H9 (cell line): Measurements from ENCODE around the gene SMAD3. TPM values are rescaled to one million over a fixed set of nuclear protein-coding genes. Genes with fewer than 3 reads are reported as not detected.

Experiments
- DNase-seq: peaks from one replicate; pipeline ENCODE4 v3.0.0-alpha.2; 2017
- H2AFZ ChIP-seq: one replicate; pipeline ENCODE4 v1.6.1; 2013; ENCODE audit warnings: mild to moderate bottlenecking, low read length, control low read depth, moderate library complexity
- H2AK5ac ChIP-seq: 2 replicates; pipeline ENCODE4 v1.6.1; 2013; ENCODE audit warnings: low read length, control low read depth, mixed read lengths; ENCODE audit not compliant: insufficient read length
- H2BK120ac ChIP-seq: one replicate; pipeline ENCODE4 v1.6.1; 2013; ENCODE audit warnings: low read depth, mild to moderate bottlenecking, low read length, control low read depth, inconsistent platforms; ENCODE audit not compliant: poor library complexity, severe bottlenecking
- H2BK12ac ChIP-seq: 2 replicates; pipeline ENCODE4 v1.6.1; 2013; ENCODE audit warnings: low read length, control low read depth, mixed read lengths, low read depth; ENCODE audit not compliant: insufficient read length
- H2BK15ac ChIP-seq: 2 replicates; pipeline ENCODE4 v1.6.1; 2013; ENCODE audit warnings: low read depth, low read length, control low read depth
- H2BK20ac ChIP-seq: one replicate; pipeline ENCODE4 v1.6.1; 2013; ENCODE audit warnings: low read depth, mild to moderate bottlenecking, low read length, control low read depth, inconsistent platforms; ENCODE audit not compliant: poor library complexity, severe bottlenecking
- H2BK5ac ChIP-seq: 2 replicates; pipeline ENCODE4 v1.6.1; 2013; ENCODE audit warnings: low read length, control low read depth, mixed read lengths; ENCODE audit not compliant: insufficient read length
- H3K14ac ChIP-seq: 2 replicates; pipeline ENCODE4 v1.6.1; 2013; ENCODE audit warnings: low read length, control low read depth; ENCODE audit not compliant: insufficient read depth
- H3K18ac ChIP-seq: 2 replicates; pipeline ENCODE4 v1.6.1; 2013; ENCODE audit warnings: low read depth, mild to moderate bottlenecking, mixed read lengths, low read length, control low read depth; ENCODE audit not compliant: insufficient read length
- H3K23ac ChIP-seq: 2 replicates; pipeline ENCODE4 v1.6.1; 2013; ENCODE audit warnings: low read length, control low read depth, mixed read lengths, low read depth; ENCODE audit not compliant: insufficient read length
- H3K23me2 ChIP-seq: 2 replicates; pipeline ENCODE4 v1.6.1; 2013; ENCODE audit warnings: low read depth, mild to moderate bottlenecking, mixed read lengths, low read length, control low read depth; ENCODE audit not compliant: insufficient read length, poor library complexity, severe bottlenecking
- H3K27ac ChIP-seq: 2 replicates; pipeline ENCODE4 v1.5.1; 2013; ENCODE audit warnings: low read length, control low read depth, mixed read lengths, low read depth; ENCODE audit not compliant: insufficient read length
- H3K27me3 ChIP-seq: 2 replicates; pipeline ENCODE4 v1.6.1; 2013; ENCODE audit warnings: low read length, control low read depth, inconsistent platforms; ENCODE audit not compliant: insufficient read depth
- H3K4ac ChIP-seq: 2 replicates; pipeline ENCODE4 v1.6.1; 2013; ENCODE audit warnings: low read depth, mild to moderate bottlenecking, control low read depth, inconsistent platforms, low read length, moderate library complexity
- H3K4me1 ChIP-seq: 2 replicates; pipeline ENCODE4 v1.6.1; 2013; ENCODE audit warnings: low read length, control low read depth, inconsistent platforms; ENCODE audit not compliant: insufficient read depth
- H3K4me2 ChIP-seq: 2 replicates; pipeline ENCODE4 v1.6.1; 2013; ENCODE audit warnings: low read length, control low read depth, mixed read lengths; ENCODE audit not compliant: insufficient read length, insufficient read depth
- H3K56ac ChIP-seq: 2 replicates; pipeline ENCODE4 v1.6.1; 2013; ENCODE audit warnings: low read depth, mild to moderate bottlenecking, mixed read lengths, low read length, control low read depth; ENCODE audit not compliant: insufficient read length
- H3K79me1 ChIP-seq: 2 replicates; pipeline ENCODE4 v1.6.1; 2013; ENCODE audit warnings: low read depth, mild to moderate bottlenecking, moderate library complexity, low read length, control low read depth, inconsistent platforms; ENCODE audit not compliant: insufficient read depth, poor library complexity, severe bottlenecking
- H3K79me2 ChIP-seq: 2 replicates; pipeline ENCODE4 v1.6.1; 2013; ENCODE audit warnings: low read length, control low read depth, inconsistent platforms; ENCODE audit not compliant: insufficient read depth
- H3K9ac ChIP-seq: 2 replicates; pipeline ENCODE4 v1.6.1; 2013; ENCODE audit warnings: low read length, control low read depth, mixed read lengths; ENCODE audit not compliant: insufficient read length; ENCODE audit errors: extremely low read depth
- H3K9me3 ChIP-seq: one replicate; pipeline ENCODE4 v1.6.1; 2013; ENCODE audit warnings: low read depth, low read length, inconsistent platforms; ENCODE audit not compliant: control insufficient read depth
- H3T11ph ChIP-seq: one replicate; pipeline ENCODE4 v1.6.1; 2013; ENCODE audit warnings: mild to moderate bottlenecking, low read length, control low read depth, inconsistent platforms
- H4K20me1 ChIP-seq: one replicate; pipeline ENCODE4 v1.6.1; 2013; ENCODE audit not compliant: control insufficient read depth, insufficient read length, insufficient read depth
- H4K5ac ChIP-seq: 2 replicates; pipeline ENCODE4 v1.6.1; 2013; ENCODE audit warnings: low read depth, mild to moderate bottlenecking, mixed read lengths, low read length, control low read depth; ENCODE audit not compliant: insufficient read length
- H4K8ac ChIP-seq: replicated peaks from 2 replicates; pipeline ENCODE4 v1.6.1; 2013; ENCODE audit warnings: low read length, control low read depth, mixed read lengths, low read depth; ENCODE audit not compliant: insufficient read length
- H4K91ac ChIP-seq: 2 replicates; pipeline ENCODE4 v1.6.1; 2013; ENCODE audit warnings: low read depth, mild to moderate bottlenecking, moderate library complexity, mixed read lengths, low read length, control low read depth; ENCODE audit not compliant: insufficient read length
- H3K27ac Mint-ChIP-seq, 3 experiments: 2 replicates in 2 of 3; 3 replicates in 1 of 3; pipeline ENCODE4 v1.8.0; 2020 to 2021; ENCODE audit warnings: mixed read lengths in 3 of 3, mild to moderate bottlenecking in 1 of 3, moderate library complexity in 1 of 3
- H3K27me3 Mint-ChIP-seq: 2 replicates; pipeline ENCODE4 v1.8.0; 2021; ENCODE audit warnings: low read depth, mild to moderate bottlenecking, moderate library complexity, mixed read lengths
- H3K36me3 Mint-ChIP-seq, 3 experiments: 2 replicates in 2 of 3; 3 replicates in 1 of 3; pipeline ENCODE4 v1.8.0; 2020 to 2021; ENCODE audit warnings: low read depth in 3 of 3, mixed read lengths in 3 of 3; ENCODE audit not compliant: insufficient read depth in 1 of 3
- H3K4me1 Mint-ChIP-seq, 2 experiments: 2 replicates each; pipeline ENCODE4 v1.8.0; 2020; ENCODE audit warnings: mixed read lengths in 2 of 2
- H3K4me3 Mint-ChIP-seq, 2 experiments: 2 replicates in 1 of 2; 3 replicates in 1 of 2; pipeline ENCODE4 v1.8.0; 2020 to 2021; ENCODE audit warnings: mild to moderate bottlenecking in 2 of 2, mixed read lengths in 2 of 2, moderate library complexity in 1 of 2
- H3K9me3 Mint-ChIP-seq, 2 experiments: 2 replicates in 1 of 2; 3 replicates in 1 of 2; pipeline ENCODE4 v1.8.0; 2020; ENCODE audit warnings: mild to moderate bottlenecking in 2 of 2, mixed read lengths in 2 of 2, moderate library complexity in 1 of 2
- CTCF ChIP-seq: fragments of 200-600 bp; sonication (generic); conservative IDR thresholded peaks from 3 replicates; pipeline ENCODE4 v1.8.0; 2021; ENCODE audit warnings: antibody characterized with exemption, mild to moderate bottlenecking
- WGBS: extraction: QIAGEN DNeasy Blood & Tissue Kit; methylation state at CpG from one replicate; pipeline ENCODE4 v1.1.7; 2013; ENCODE audit warnings: missing lambda C conversion rate, low lambda C conversion rate, mixed read lengths; ENCODE audit not compliant: insufficient read length; ENCODE audit errors: extremely low coverage; 5-methylcytosine and 5-hydroxymethylcytosine counted together
- total RNA-seq: library from RNA; stranded (reverse); gene quantifications from 2 replicates; pipeline ENCODE4 v1.2.1, GENCODE V29; 2021

SMAD3 gene
- total RNA-seq, 1 experiment from 2014 or later: 26.7 TPM

DNA sequence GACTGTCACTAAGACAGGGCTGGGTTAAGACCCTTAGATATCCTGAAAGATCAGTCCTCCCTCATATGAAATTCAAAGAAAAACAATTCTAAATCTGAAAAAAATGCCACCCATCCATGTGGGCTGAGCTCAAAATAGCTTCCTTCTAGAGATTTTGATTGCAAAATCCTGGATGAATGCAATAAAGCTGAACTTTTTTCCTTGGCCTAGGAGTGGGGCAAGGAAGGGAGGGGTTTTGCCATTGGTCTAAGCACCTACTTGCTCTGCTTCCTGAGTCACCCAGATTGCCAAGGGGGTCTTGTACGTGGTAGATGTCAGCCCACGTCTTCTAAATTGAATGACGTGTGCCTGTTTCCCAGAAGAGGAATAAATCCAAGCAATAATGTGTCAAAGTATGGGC is 15.3 kb upstream of the SMAD3 start:
- no peak overlapping the region for H3K4ac ChIP-seq
- DNase-seq: no peak
- no peak overlapping the region for H2BK12ac ChIP-seq
- no peak overlapping the region for H3K23ac ChIP-seq
- Mint-ChIP-seq H3K27ac (peak overlapping the region in 1 of 3 experiments; percentile 81; a peak in 1 of 7 replicates), H3K27me3 (no peaks in the 10 kb centered on the region; the same call in 1 of the 2 replicates), H3K4me3 (no peak overlapping the region), H3K36me3 (no peaks in the 10 kb centered on the region; a peak in 1 of 7 replicates), H3K4me1 (peaks cover 10 to 11% of the 10 kb centered on the region in 2 experiments), H3K9me3 (no peaks in the 10 kb centered on the region; a peak in 1 of 5 replicates)
- no peak overlapping the region for H4K5ac ChIP-seq
- H3K9me3 ChIP-seq: no peaks in the 10 kb centered on the region
- no peaks in the 10 kb centered on the region for H3K79me2 ChIP-seq
- no peak overlapping the region for H2BK20ac ChIP-seq
- H2AFZ ChIP-seq: no peak overlapping the region
- H4K91ac ChIP-seq: no peak overlapping the region
- H3K23me2 ChIP-seq: no peaks in the 10 kb centered on the region
- no peak overlapping the region for H2AK5ac ChIP-seq
- no peaks in the 10 kb centered on the region for H3K27me3 ChIP-seq
- no peaks in the 10 kb centered on the region for H3K79me1 ChIP-seq
- H4K20me1 ChIP-seq: no peaks in the 10 kb centered on the region
- H3T11ph ChIP-seq: no peak overlapping the region
- no peak overlapping the region for H3K27ac ChIP-seq
- no CpG with 5 or more reads among the region's 3 CpGs for WGBS
- H3K9ac ChIP-seq: no peak overlapping the region
- H3K4me2 ChIP-seq: no peak overlapping the region
- H2BK5ac ChIP-seq: no peak overlapping the region
- H4K8ac ChIP-seq: no peak overlapping the region
- no peak overlapping the region for H3K14ac ChIP-seq
- no peak overlapping the region for H2BK120ac ChIP-seq
- no peaks in the 10 kb centered on the region; the same call in 1 of the 2 replicates for H3K4me1 ChIP-seq
- no peak overlapping the region for H2BK15ac ChIP-seq
- H3K56ac ChIP-seq: no peak overlapping the region
- H3K18ac ChIP-seq: no peak overlapping the region
- no peak for TF ChIP-seq CTCF
